ENCODE results near the gene CCDC7. TPM values are rescaled to one million over a fixed set of nuclear protein-coding genes. Genes with fewer than 3 reads are reported as not detected.

CCDC7 gene
- total RNA-seq, 1 donor from 2014 or later: 6.7 TPM

DNA sequence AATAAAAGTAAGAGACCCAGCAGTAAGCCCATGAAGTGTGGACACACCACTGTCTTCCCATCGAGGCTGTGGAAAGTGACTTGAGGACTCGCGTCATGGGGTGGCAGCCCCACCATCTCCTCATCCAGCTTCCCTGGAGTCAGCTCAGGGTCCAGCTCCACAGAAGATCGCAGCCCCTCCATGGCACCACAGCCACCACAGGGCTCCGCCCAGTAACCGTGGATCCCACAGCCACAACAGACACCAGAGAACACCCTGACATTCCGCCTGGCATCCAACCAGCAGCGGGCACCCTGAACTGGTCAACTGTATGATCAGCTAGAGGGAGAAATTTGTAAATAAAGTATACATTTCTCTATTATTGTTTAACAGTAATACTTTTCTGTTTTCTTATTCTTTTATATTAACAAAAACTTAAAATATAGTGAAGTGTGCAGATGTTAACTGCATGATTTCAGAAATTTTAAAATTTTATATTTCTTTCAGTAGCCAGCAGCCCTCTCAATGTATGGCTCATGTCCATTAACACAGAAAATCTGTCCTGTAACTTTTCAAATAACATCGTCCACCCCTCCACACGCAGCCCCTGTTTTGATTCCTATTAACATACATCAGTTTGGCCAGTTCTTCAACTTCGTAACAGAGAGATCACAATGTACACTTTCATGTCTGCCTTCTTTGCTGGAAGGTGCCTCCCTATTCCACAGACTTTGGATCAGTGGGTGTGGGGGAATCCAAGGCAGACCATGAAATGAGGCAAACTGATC, 442.4 kb downstream of the CCDC7 start:
- Mint-ChIP-seq H3K27me3 (ENCODE audit: unreplicated experiment) (no peaks in the 10 kb centered on the region), H3K27ac (ENCODE audit: unreplicated experiment) (no peak overlapping the region), H3K4me3 (ENCODE audit: unreplicated experiment) (no peak overlapping the region), H3K4me1 (ENCODE audit: low read depth, unreplicated experiment) (peaks cover 5% of the 10 kb centered on the region), H3K36me3 (ENCODE audit: unreplicated experiment) (no peaks in the 10 kb centered on the region), H3K9me3 (ENCODE audit: unreplicated experiment) (peaks cover 2% of the 10 kb centered on the region)
- no peak for DNase-seq
- TF ChIP-seq, protein P1, sequence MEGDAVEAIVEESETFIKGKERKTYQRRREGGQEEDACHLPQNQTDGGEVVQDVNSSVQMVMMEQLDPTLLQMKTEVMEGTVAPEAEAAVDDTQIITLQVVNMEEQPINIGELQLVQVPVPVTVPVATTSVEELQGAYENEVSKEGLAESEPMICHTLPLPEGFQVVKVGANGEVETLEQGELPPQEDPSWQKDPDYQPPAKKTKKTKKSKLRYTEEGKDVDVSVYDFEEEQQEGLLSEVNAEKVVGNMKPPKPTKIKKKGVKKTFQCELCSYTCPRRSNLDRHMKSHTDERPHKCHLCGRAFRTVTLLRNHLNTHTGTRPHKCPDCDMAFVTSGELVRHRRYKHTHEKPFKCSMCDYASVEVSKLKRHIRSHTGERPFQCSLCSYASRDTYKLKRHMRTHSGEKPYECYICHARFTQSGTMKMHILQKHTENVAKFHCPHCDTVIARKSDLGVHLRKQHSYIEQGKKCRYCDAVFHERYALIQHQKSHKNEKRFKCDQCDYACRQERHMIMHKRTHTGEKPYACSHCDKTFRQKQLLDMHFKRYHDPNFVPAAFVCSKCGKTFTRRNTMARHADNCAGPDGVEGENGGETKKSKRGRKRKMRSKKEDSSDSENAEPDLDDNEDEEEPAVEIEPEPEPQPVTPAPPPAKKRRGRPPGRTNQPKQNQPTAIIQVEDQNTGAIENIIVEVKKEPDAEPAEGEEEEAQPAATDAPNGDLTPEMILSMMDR (IDR thresholded peaks at IDR 0.05; ENCODE audit: partially characterized antibody, unreplicated experiment): no peak

DNA sequence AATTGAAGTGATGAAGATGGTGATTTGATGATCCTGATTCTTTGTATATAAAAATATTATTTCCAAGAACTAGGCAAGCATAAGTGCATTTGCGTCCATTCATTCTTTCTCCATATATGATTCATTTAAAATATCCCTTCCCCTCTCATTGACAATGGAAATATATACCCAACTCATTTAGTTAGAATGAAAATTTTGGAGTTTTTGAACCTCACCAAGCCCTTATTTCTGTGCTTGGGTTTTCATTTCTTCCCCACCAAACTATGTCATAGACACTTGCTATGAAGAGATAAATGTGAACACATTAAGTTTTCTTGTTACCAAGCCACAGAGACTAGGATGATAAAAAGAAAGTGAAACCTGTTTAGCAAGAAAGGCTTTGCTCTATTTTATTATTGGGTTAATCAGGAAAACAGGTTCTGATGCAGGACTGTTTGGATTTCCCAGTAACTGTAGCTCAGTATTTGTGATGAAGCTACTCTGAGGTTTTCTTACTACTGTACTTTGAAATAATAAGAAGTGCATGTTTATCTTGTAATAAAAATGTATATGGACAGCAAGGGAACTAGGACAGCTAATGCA, 443.8 kb downstream of the CCDC7 start:
- Mint-ChIP-seq H3K4me1 (ENCODE audit: low read depth, unreplicated experiment) (peaks cover 5% of the 10 kb centered on the region), H3K36me3 (ENCODE audit: unreplicated experiment) (no peaks in the 10 kb centered on the region), H3K9me3 (ENCODE audit: unreplicated experiment) (peaks cover 2% of the 10 kb centered on the region), H3K4me3 (ENCODE audit: unreplicated experiment) (no peak overlapping the region), H3K27me3 (ENCODE audit: unreplicated experiment) (no peaks in the 10 kb centered on the region), H3K27ac (ENCODE audit: unreplicated experiment) (no peak overlapping the region)
- TF ChIP-seq, protein P1 (IDR thresholded peaks at IDR 0.05; ENCODE audit: partially characterized antibody, unreplicated experiment): no peak
- DNase-seq: no peak

DNA sequence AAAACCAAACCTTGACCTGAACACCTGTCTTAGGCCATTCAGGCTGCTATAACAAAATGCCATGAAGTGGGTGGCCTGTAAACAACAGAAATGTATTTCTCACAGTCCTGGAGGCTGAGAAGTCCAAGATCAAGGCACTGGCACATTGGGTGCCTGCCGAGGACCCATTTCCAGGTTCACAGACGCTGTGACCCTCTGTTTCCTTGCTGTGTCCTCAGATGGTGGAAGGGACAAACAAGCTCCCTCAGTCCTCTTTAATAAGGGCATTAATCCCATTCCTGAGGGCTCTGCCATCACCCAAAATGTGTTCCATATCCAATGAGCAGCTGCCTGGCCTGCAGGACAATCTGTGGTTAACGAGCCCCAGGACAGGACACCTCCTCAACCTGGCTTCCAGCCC, 444.5 kb downstream of the CCDC7 start:
- peaks cover 2% of the 10 kb centered on the region for H3K9me3 Mint-ChIP-seq (ENCODE audit: unreplicated experiment)
- TF ChIP-seq, protein P1 (IDR thresholded peaks at IDR 0.05; ENCODE audit: partially characterized antibody, unreplicated experiment): no peak
- no peaks in the 10 kb centered on the region for H3K27me3 Mint-ChIP-seq (ENCODE audit: unreplicated experiment)
- no peak overlapping the region for H3K27ac Mint-ChIP-seq (ENCODE audit: unreplicated experiment)
- DNase-seq: no peak
- no peak overlapping the region for H3K4me3 Mint-ChIP-seq (ENCODE audit: unreplicated experiment)
- H3K36me3 Mint-ChIP-seq (ENCODE audit: unreplicated experiment): no peaks in the 10 kb centered on the region
- H3K4me1 Mint-ChIP-seq (ENCODE audit: low read depth, unreplicated experiment): peaks cover 5% of the 10 kb centered on the region

DNA sequence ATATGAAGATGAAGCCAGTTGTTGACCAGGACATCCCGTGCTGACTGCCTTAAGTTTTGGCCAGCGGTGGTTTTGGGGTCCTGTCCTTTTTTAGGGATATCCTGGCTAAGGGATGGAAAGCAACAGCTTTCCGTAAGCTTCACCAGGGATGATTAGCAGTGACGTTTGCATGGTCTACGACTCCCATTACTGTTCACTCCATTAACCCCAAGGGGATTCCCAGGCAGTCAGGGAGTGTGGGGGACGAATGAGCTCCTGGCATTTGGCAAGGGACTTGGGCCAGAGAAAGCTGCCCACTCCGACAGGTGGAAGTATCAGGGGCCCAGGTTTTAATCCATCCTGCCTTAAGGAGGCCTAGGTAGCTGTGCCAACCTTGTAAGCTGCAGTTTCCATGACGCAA, 445.3 kb downstream of the CCDC7 start:
- Mint-ChIP-seq H3K4me1 (ENCODE audit: low read depth, unreplicated experiment) (peaks cover 5% of the 10 kb centered on the region), H3K36me3 (ENCODE audit: unreplicated experiment) (peaks cover 2% of the 10 kb centered on the region), H3K27me3 (ENCODE audit: unreplicated experiment) (no peaks in the 10 kb centered on the region), H3K27ac (ENCODE audit: unreplicated experiment) (no peak overlapping the region), H3K9me3 (ENCODE audit: unreplicated experiment) (peaks cover 2% of the 10 kb centered on the region), H3K4me3 (ENCODE audit: unreplicated experiment) (no peak overlapping the region)
- TF ChIP-seq, protein P1 (IDR thresholded peaks at IDR 0.05; ENCODE audit: partially characterized antibody, unreplicated experiment): no peak
- no peak for DNase-seq

DNA sequence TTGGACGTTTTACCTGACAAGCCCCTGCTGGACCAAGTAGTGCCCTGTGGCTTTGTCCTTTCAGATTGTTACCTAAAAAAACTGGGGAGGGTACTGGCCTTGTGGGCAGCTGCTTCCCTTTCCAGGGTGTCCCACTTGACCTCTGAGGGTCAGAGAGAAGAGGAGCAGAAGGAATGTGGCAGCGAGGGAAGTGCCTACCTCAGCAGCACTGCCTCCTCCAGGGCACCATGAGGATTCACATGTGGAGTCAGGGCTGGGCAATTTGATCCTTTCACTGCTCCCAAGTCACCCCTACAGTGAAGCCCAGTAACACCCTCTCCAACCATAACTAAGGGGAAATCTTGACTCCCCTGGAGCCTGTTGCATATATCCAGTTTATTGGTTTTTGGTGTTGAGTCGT, 447.5 kb downstream of the CCDC7 start:
- no peak overlapping the region for H3K4me3 Mint-ChIP-seq (ENCODE audit: unreplicated experiment)
- H3K36me3 Mint-ChIP-seq (ENCODE audit: unreplicated experiment): peaks cover 7% of the 10 kb centered on the region
- TF ChIP-seq, protein P1 (IDR thresholded peaks at IDR 0.05; ENCODE audit: partially characterized antibody, unreplicated experiment): no peak
- no peak for DNase-seq
- no peak overlapping the region for H3K27ac Mint-ChIP-seq (ENCODE audit: unreplicated experiment)
- H3K9me3 Mint-ChIP-seq (ENCODE audit: unreplicated experiment): peaks cover 2% of the 10 kb centered on the region
- H3K27me3 Mint-ChIP-seq (ENCODE audit: unreplicated experiment): no peaks in the 10 kb centered on the region
- peaks cover 5% of the 10 kb centered on the region for H3K4me1 Mint-ChIP-seq (ENCODE audit: low read depth, unreplicated experiment)

All from glutamatergic neuron (in vitro differentiated cells).